HFFc6 (cell line): ENCODE results near the gene CALHM3. TPM values are rescaled to one million over a fixed set of nuclear protein-coding genes. Genes with fewer than 3 reads are reported as not detected.
"Not testable (repeated sequence)": the region's sequence is repeated elsewhere in the genome, so short reads cannot be mapped to it uniquely, and the experiment has no call there.

Source experiments
- DNase-seq: peaks from one replicate; pipeline ENCODE4 v3.0.0-alpha.2; 2018
- H3K27ac Mint-ChIP-seq: 2 replicates; pipeline ENCODE4 v1.8.0; 2020; ENCODE audit warnings: mild to moderate bottlenecking, mixed read lengths
- H3K27me3 Mint-ChIP-seq: 2 replicates; pipeline ENCODE4 v1.8.0; 2021; ENCODE audit warnings: mild to moderate bottlenecking, moderate library complexity, mixed read lengths; ENCODE audit not compliant: insufficient read depth
- H3K36me3 Mint-ChIP-seq: 2 replicates; pipeline ENCODE4 v1.8.0; 2021; ENCODE audit warnings: low read depth, mixed read lengths
- H3K4me1 Mint-ChIP-seq: 2 replicates; pipeline ENCODE4 v1.8.0; 2020; ENCODE audit warnings: low read depth, mixed read lengths
- H3K4me3 Mint-ChIP-seq: 2 replicates; pipeline ENCODE4 v1.8.0; 2020; ENCODE audit warnings: mild to moderate bottlenecking, moderate library complexity, mixed read lengths
- H3K9me3 Mint-ChIP-seq: 2 replicates; pipeline ENCODE4 v1.8.0; 2020; ENCODE audit warnings: mild to moderate bottlenecking, mixed read lengths
- long read RNA-seq: library from polyadenylated mRNA; unstranded; transcript quantifications from one replicate; pipeline ENCODE4 v2.0.0, GENCODE V29; 2019
- total RNA-seq, 6 experiments: library from RNA; stranded (reverse); fragmentation: NEBNext Ultra II Directional; extraction: Animal tissue kit (Norgen Biotek cat#: 25700); gene quantifications; 2 replicates in 1 of 6; 3 replicates in 5 of 6; pipeline ENCODE4 v1.2.3, GENCODE V29; 2021
- TF ChIP-seq, protein P1 (sequence below): fragments of 200-600 bp; sonication (generic); IDR thresholded peaks from 2 replicates; pipeline ENCODE4 v1.5.0; 2021; ENCODE audit warnings: antibody characterized with exemption, mild to moderate bottlenecking

CALHM3 gene, protein sequence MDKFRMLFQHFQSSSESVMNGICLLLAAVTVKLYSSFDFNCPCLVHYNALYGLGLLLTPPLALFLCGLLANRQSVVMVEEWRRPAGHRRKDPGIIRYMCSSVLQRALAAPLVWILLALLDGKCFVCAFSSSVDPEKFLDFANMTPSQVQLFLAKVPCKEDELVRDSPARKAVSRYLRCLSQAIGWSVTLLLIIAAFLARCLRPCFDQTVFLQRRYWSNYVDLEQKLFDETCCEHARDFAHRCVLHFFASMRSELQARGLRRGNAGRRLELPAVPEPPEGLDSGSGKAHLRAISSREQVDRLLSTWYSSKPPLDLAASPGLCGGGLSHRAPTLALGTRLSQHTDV
- under 1 TPM in 1 of 6 experiments, not detected in 5; 0.09 TPM for total RNA-seq
- long read RNA-seq = 0 reads

DNA sequence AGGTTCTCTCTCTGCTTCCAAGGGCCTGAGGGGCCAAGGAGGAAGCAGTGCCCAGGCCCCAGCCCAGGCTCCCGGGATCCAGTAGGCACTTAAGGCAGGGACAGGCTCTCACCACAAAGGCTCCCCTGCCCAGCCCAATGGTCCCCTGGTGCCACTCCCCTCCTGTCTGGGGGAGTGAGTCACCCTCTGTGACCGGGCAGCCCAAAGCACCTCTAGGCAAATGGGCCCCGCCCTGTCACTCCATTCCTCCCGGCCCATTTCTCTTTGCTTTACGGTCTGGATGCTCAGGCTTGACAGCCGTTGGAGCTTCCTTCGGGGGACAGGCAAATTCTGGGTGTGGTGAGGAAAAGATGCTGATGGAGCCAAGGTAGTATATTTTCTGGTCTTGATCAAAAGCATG, at the start of gene CALHM3:
Gene CALHM3 (minus strand): TSS at position 106 of the 400 bp plus-strand sequence. CDS start 208 bp downstream, outside the sequence.
- peaks cover 34% of the 10 kb centered on the region for H3K4me1 Mint-ChIP-seq
- H3K4me3 Mint-ChIP-seq = no peak within 1 kb of the TSS; the same call in 1 of the 2 replicates
- DNase-seq = peak; percentile 15
- no peaks in the 10 kb centered on the region for H3K9me3 Mint-ChIP-seq
- H3K27me3 Mint-ChIP-seq = peaks cover 3% of the 10 kb centered on the region
- TF ChIP-seq, protein P1, sequence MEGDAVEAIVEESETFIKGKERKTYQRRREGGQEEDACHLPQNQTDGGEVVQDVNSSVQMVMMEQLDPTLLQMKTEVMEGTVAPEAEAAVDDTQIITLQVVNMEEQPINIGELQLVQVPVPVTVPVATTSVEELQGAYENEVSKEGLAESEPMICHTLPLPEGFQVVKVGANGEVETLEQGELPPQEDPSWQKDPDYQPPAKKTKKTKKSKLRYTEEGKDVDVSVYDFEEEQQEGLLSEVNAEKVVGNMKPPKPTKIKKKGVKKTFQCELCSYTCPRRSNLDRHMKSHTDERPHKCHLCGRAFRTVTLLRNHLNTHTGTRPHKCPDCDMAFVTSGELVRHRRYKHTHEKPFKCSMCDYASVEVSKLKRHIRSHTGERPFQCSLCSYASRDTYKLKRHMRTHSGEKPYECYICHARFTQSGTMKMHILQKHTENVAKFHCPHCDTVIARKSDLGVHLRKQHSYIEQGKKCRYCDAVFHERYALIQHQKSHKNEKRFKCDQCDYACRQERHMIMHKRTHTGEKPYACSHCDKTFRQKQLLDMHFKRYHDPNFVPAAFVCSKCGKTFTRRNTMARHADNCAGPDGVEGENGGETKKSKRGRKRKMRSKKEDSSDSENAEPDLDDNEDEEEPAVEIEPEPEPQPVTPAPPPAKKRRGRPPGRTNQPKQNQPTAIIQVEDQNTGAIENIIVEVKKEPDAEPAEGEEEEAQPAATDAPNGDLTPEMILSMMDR = no peak
- no peaks in the 10 kb centered on the region for H3K36me3 Mint-ChIP-seq
- H3K27ac Mint-ChIP-seq = 0 out of 2 replicates have a peak within 1 kb of the TSS, but pooled peaks have one; percentile 8

DNA sequence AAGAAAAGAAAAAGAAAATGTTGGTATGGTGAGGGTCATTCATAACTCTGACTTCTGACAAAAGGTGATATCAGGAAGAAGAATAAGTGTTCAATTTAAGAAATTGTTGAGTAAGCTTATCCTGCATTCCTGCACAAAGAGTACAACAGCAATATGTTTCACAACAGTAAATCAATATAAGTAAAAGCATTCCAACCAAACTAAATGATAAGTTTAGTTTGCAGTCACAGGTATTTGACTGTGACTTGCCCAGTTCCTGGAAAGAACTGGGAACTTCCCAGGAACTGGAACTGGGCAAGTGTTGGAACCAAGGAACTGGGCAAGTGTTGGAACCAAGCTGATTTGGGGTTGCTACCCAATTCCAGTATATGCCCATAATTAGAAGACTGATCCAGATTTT, 49.5 kb upstream of the CALHM3 start:
- no peak for DNase-seq
- no peak overlapping the region for H3K4me3 Mint-ChIP-seq
- H3K4me1 Mint-ChIP-seq = peaks cover 18% of the 10 kb centered on the region
- H3K9me3 Mint-ChIP-seq = peaks cover 10% of the 10 kb centered on the region
- TF ChIP-seq, protein P1 = no peak
- H3K27me3 Mint-ChIP-seq = peaks cover 11% of the 10 kb centered on the region
- H3K27ac Mint-ChIP-seq = no peak overlapping the region
- H3K36me3 Mint-ChIP-seq = peaks cover 5% of the 10 kb centered on the region; the same call in 1 of the 2 replicates

DNA sequence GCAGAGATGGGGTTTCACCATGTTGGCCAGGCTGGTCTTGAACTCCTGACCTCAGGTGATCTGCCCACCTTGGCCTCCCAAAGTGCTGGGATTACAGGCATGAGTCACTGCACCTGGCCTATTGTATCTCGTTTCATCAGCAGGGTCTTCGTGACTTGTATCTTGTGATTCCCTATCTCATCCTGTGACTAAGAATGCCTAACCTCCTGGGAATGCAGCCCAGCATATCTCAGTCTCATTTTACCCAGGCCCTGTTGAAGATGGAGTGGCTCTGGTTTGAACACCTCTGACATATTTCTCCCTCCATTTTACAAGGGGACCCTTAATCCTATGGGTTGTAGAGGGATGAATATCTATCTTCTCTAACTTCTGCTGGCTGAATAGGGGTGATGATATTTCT, 48.4 kb upstream of the CALHM3 start:
- Mint-ChIP-seq H3K4me1 (peaks cover 18% of the 10 kb centered on the region), H3K9me3 (peaks cover 10% of the 10 kb centered on the region), H3K27me3 (peaks cover 11% of the 10 kb centered on the region), H3K27ac (peak overlapping the region; percentile 57; the same call in 1 of the 2 replicates)
- peak; percentile 64 for DNase-seq
- not testable (repeated sequence) for H3K36me3 Mint-ChIP-seq, H3K4me3 Mint-ChIP-seq

DNA sequence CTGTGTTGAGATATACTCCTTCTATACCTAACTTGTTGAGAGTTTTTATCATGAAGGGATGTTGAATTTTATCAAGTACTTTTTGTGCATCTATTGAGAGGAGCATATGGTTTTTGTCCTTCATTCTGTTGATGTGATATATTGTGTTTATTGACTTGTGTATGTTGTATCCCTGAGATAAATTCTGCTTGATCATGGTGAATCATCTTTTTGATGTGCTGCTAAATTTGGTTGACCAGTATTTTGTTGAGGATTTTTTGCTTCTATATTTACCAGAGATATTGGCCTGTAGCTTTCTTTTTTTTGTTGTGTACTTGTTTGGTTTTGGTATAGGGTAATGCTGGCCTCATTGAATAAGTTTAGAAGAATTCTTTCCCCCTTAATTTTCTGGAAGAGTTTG, 46.9 kb upstream of the CALHM3 start:
- TF ChIP-seq, protein P1 = no peak

DNA sequence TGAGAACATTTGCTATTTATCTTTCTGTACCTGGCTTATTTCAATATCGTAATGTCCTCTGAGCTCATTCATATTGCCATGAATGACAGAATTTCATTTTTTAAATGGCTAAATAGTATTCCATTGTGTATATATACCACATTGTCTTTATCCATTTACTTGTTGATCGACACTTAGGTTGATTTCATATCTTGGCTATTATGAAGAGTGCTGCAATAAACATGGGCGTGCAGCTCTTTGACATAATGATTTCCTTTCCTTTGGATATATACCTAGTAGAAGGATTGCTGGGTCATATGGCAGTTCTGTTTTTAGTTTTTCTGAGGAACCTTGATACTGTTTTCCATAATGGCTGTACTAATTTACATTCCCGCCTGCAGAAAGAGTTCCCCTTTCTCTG, 44.6 kb upstream of the CALHM3 start:
- peaks cover 18% of the 10 kb centered on the region for H3K4me1 Mint-ChIP-seq
- H3K36me3 Mint-ChIP-seq = peaks cover 18% of the 10 kb centered on the region
- TF ChIP-seq, protein P1 = no peak
- H3K27ac Mint-ChIP-seq = no peak overlapping the region
- H3K27me3 Mint-ChIP-seq = peaks cover 19% of the 10 kb centered on the region
- no peak for DNase-seq
- no peak overlapping the region for H3K4me3 Mint-ChIP-seq
- peaks cover 18% of the 10 kb centered on the region for H3K9me3 Mint-ChIP-seq

More for the DNA sequence above, 46.9 kb upstream of the CALHM3 start:
- Mint-ChIP-seq H3K4me1 (peaks cover 18% of the 10 kb centered on the region), H3K4me3 (no peak overlapping the region), H3K27ac (no peak overlapping the region), H3K9me3 (peaks cover 24% of the 10 kb centered on the region), H3K27me3 (peaks cover 19% of the 10 kb centered on the region), H3K36me3 (peaks cover 13% of the 10 kb centered on the region)
- no peak for DNase-seq

DNA sequence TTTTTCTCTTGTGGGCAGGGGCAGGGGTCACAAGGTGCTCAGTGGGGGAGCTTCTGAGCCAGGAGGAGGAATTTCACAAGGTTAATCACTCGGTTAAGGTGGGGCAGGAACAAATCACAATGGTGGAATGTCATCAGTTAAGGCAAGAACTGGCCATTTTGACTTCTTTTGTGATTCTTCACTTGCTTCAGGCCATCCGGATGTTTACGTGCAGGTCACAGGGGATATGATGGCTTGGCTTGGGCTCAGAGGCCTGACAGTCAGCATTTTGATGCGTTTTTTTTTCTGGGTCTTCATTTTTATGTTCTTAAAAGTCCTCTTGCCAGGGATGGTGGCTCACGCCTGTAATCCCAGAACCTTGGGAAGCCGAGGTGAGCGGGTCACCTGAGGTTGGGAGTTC, 43.0 kb upstream of the CALHM3 start:
- Mint-ChIP-seq H3K9me3 (peaks cover 18% of the 10 kb centered on the region), H3K36me3 (peaks cover 18% of the 10 kb centered on the region), H3K27me3 (peaks cover 27% of the 10 kb centered on the region)
- not testable (repeated sequence) for H3K4me1 Mint-ChIP-seq, H3K27ac Mint-ChIP-seq, H3K4me3 Mint-ChIP-seq, DNase-seq
